HG02852 (cell line): Measurements from ENCODE around the gene CBLN3.
"Not testable (repeated sequence)": the region's sequence is repeated elsewhere in the genome, so short reads cannot be mapped to it uniquely, and the experiment has no call there.

Experiments used
- ATAC-seq: cut with Tn5 transposase; IDR thresholded peaks from one replicate; pipeline ENCODE4 v1.9.1; 2021; ENCODE audit warnings: mild to moderate bottlenecking, moderate library complexity; ENCODE audit not compliant: unreplicated experiment

CBLN3 gene

GRCh38 chr14:24429395-24430142, at the start of gene CBLN3, which contains the start of gene KHNYN:
Gene CBLN3, minus strand, starts transcription at chr14:24429668. Its CDS starts 614 bp downstream, at chr14:24429054.
Gene KHNYN, plus strand, starts transcription at chr14:24429954. Its CDS starts 777 bp downstream, at chr14:24430731.
- ATAC-seq, result peak; percentile 86

- ATAC-seq, result no peak
Observed at GRCh38 chr14:24475261-24475660, 45.8 kb upstream of the CBLN3 start.

- ATAC-seq, result no peak
Observed at GRCh38 chr14:24473211-24473610, 43.7 kb upstream of the CBLN3 start.

GRCh38 chr14:24470450-24470849, 41.0 kb upstream of the CBLN3 start:
- not testable (repeated sequence) for ATAC-seq

- no peak for ATAC-seq
Observed at GRCh38 chr14:24465805-24466204, 36.3 kb upstream of the CBLN3 start.

- ATAC-seq, result no peak
Observed at GRCh38 chr14:24465368-24465767, 35.9 kb upstream of the CBLN3 start.

- ATAC-seq, result peak; percentile 22
Observed at GRCh38 chr14:24463884-24464785, 34.7 kb upstream of the CBLN3 start.

- peak; percentile 56 for ATAC-seq
Observed at GRCh38 chr14:24463017-24463883, 33.8 kb upstream of the CBLN3 start.

GRCh38 chr14:24461336-24461735, 31.9 kb upstream of the CBLN3 start:
- no peak for ATAC-seq

- ATAC-seq, result no peak
Observed at GRCh38 chr14:24459331-24459730, 29.9 kb upstream of the CBLN3 start.

- ATAC-seq, result no peak
Observed at GRCh38 chr14:24458736-24459135, 29.3 kb upstream of the CBLN3 start.

- no peak for ATAC-seq
Observed at GRCh38 chr14:24456980-24457379, 27.5 kb upstream of the CBLN3 start.

GRCh38 chr14:24450828-24451227, 21.4 kb upstream of the CBLN3 start:
- not testable (repeated sequence) for ATAC-seq

GRCh38 chr14:24443053-24443665, 13.7 kb upstream of the CBLN3 start:
- ATAC-seq, result no peak

GRCh38 chr14:24442240-24443052, 13.0 kb upstream of the CBLN3 start, which contains the start of gene SDR39U1:
Gene SDR39U1, minus strand, starts transcription at chr14:24442776. Its CDS starts 7 bp downstream, at chr14:24442769.
- peak; percentile 88 for ATAC-seq

GRCh38 chr14:24441904-24442239, 12.4 kb upstream of the CBLN3 start:
- ATAC-seq, result no peak

GRCh38 chr14:24441485-24441884, 12.0 kb upstream of the CBLN3 start:
- ATAC-seq, result no peak

GRCh38 chr14:24440606-24441399, 11.3 kb upstream of the CBLN3 start:
- no peak for ATAC-seq
